ENCODE results near the gene ETNK1. TPM values are rescaled to one million over a fixed set of nuclear protein-coding genes. Genes with fewer than 3 reads are reported as not detected.
"Not testable (repeated sequence)": the region's sequence is repeated elsewhere in the genome, so short reads cannot be mapped to it uniquely, and the experiment has no call there.

ETNK1 gene
- total RNA-seq, 1 donor from 2014 or later: 82.4 TPM

DNA sequence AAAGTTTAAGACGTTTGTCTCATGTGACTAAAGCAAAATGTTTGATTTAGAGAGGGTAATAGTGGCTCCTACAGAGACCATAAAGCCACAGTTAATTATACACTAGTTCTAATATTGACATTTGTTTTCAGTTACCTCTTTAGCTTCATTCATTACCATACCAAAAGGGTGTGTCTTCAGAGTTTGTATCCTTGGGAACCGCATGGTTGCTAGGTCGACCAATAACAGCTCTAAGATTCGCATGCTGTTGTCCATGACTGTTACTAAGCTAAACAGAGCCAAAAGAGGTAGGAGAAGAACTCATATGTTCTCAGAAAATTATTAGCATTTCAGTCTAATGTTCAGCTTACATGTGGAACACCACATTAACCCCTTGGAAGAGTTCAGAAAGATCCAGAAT is 36.2 kb upstream of the ETNK1 start:
- H3K27me3 ChIP-seq (ENCODE audit: low read depth): no peaks in the 10 kb centered on the region
- H3K9me3 ChIP-seq: no peaks in the 10 kb centered on the region
- no peak overlapping the region for H3K27ac ChIP-seq
- H3K4me1 ChIP-seq: no peaks in the 10 kb centered on the region
- ATAC-seq (peak; percentile 80 to 90), DNase-seq (no peak)
- H3K36me3 ChIP-seq: no peaks in the 10 kb centered on the region
- H3K4me3 ChIP-seq: no peak overlapping the region
- TF ChIP-seq, protein P1, sequence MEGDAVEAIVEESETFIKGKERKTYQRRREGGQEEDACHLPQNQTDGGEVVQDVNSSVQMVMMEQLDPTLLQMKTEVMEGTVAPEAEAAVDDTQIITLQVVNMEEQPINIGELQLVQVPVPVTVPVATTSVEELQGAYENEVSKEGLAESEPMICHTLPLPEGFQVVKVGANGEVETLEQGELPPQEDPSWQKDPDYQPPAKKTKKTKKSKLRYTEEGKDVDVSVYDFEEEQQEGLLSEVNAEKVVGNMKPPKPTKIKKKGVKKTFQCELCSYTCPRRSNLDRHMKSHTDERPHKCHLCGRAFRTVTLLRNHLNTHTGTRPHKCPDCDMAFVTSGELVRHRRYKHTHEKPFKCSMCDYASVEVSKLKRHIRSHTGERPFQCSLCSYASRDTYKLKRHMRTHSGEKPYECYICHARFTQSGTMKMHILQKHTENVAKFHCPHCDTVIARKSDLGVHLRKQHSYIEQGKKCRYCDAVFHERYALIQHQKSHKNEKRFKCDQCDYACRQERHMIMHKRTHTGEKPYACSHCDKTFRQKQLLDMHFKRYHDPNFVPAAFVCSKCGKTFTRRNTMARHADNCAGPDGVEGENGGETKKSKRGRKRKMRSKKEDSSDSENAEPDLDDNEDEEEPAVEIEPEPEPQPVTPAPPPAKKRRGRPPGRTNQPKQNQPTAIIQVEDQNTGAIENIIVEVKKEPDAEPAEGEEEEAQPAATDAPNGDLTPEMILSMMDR (IDR thresholded peaks at IDR 0.05): no peak
- intact Hi-C loops (cut with DNase I): no loop called here

DNA sequence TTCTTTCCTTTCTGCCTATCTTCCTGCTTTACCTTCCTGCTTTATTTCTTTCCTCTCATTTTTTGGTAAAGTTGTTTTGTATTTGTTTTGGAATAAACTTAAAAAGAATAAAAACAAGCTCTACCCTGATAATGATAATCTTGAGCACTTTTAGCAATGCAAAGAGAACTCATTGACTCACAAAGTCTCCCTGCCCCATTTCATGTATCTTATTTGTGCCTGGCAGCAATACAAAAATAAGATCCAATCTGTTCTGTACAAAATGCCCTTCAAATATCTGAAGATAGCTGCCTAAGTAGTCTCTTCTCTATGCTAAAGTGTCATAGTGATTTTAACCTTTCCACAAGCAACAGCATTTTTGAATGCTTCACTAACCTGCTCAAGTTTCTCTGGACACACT is 31.1 kb upstream of the ETNK1 start:
- no peak overlapping the region for H3K27ac ChIP-seq
- no peak for DNase-seq
- H3K36me3 ChIP-seq: no peaks in the 10 kb centered on the region
- no peaks in the 10 kb centered on the region for H3K27me3 ChIP-seq (ENCODE audit: low read depth)
- TF ChIP-seq, protein P1 (IDR thresholded peaks at IDR 0.05): no peak
- no peaks in the 10 kb centered on the region for H3K4me1 ChIP-seq
- no peaks in the 10 kb centered on the region for H3K9me3 ChIP-seq
- no peak overlapping the region for H3K4me3 ChIP-seq
- no peak for ATAC-seq
- intact Hi-C loops (cut with DNase I): no loop called here

DNA sequence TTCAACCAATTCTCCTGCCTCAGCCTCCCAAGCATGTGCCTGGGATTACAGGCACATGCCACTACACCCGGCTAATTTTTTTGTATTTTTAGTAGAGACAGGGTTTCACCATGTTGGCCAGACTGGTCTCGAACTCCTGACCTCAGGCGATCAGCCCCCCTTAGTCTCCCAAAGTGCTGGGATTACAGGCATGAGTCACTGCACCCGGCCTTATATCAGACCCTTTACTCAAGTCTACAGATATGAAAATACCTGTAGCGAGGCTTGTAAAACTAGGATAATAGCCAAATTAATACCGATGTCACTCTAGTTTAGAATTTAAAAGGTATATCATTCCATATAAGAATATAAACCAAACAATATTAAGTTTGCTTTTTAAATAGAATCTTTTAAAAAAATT is 27.4 kb upstream of the ETNK1 start:
- H3K27me3 ChIP-seq (ENCODE audit: low read depth); H3K9me3 ChIP-seq; ATAC-seq; H3K36me3 ChIP-seq; H3K4me3 ChIP-seq; H3K27ac ChIP-seq; DNase-seq; H3K4me1 ChIP-seq; intact Hi-C loops (cut with DNase I): not testable (repeated sequence)

DNA sequence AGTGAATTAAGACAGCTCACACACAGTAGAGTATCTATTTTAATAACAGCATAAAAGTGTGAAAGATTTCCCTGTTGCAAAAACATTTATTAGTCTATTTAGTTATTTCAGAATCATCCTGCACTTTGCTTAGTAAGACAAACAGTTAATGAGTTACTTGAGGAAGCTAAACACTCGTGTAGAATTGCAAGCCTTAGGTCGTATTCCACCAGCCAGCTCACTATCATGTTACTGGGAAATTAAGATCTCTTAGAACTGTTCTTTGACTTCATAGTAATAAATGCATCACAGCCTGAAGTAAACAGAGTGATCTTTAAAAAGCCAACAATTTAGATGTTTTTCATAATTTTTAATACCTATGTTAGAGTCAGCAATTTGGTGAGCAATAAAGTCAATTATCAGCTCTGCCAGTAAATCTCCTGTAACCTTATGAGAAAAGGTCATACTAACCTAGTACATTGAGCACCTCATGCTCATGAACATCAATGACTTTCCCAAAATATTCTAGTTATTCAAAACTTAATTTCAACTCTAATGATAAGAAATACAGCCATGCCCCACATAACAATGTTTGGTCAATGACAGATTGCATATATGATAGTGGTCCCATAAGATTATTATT is 26.7 kb upstream of the ETNK1 start:
- TF ChIP-seq, protein P1 (IDR thresholded peaks at IDR 0.05): no peak
- Histone ChIP-seq H3K36me3 (no peaks in the 10 kb centered on the region), H3K9me3 (no peaks in the 10 kb centered on the region), H3K27ac (no peak overlapping the region), H3K27me3 (ENCODE audit: low read depth) (no peaks in the 10 kb centered on the region), H3K4me3 (no peak overlapping the region), H3K4me1 (no peaks in the 10 kb centered on the region)
- intact Hi-C loops (cut with DNase I): no loop called here
- no peak for ATAC-seq
- no peak for DNase-seq

DNA sequence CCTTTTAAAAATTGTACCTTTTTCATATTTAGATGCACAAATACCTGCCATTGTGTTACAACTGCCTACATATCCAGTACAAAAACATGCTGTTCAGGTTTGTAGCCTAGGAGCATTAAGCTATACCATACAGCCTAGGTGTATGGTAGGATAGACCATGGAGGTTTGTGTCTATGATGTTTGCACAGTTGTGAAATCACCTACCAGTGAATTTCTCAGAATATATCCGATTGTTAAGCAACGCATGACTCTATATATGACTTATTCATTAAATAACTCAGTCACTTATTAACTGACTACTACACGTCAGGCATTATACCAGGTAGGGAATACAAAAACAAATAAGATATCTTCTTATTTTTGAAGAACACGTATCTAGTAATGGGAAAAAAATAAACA is 26.2 kb upstream of the ETNK1 start:
- TF ChIP-seq, protein P1 (IDR thresholded peaks at IDR 0.05): no peak
- DNase-seq (no peak), ATAC-seq (no peak)
- no peaks in the 10 kb centered on the region for H3K9me3 ChIP-seq
- intact Hi-C loops (cut with DNase I): no loop called here
- H3K36me3 ChIP-seq: no peaks in the 10 kb centered on the region
- H3K27ac ChIP-seq: no peak overlapping the region
- no peaks in the 10 kb centered on the region for H3K27me3 ChIP-seq (ENCODE audit: low read depth)
- no peaks in the 10 kb centered on the region for H3K4me1 ChIP-seq
- H3K4me3 ChIP-seq: no peak overlapping the region

DNA sequence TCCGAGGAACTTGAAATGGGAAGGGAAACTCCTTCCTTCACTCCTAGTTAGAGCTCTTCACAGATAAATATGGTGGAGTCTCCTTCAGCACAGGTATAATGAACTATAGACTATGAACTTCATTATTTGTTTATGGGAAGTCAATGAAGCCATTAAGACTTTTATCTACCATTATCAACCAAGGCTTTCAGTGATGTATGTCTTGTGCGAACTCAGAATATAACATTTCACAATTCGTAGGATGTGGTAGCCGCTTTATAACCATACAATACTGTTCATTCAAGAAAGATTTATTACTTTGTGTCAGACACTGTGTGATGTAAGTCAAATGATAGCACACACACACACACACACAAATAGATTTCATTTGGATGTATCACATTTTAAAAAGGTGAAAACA is 24.8 kb upstream of the ETNK1 start:
- H3K36me3 ChIP-seq: no peaks in the 10 kb centered on the region
- no peak overlapping the region for H3K27ac ChIP-seq
- no peaks in the 10 kb centered on the region for H3K9me3 ChIP-seq
- no peaks in the 10 kb centered on the region for H3K27me3 ChIP-seq (ENCODE audit: low read depth)
- H3K4me1 ChIP-seq: no peaks in the 10 kb centered on the region
- no peak for ATAC-seq
- no peak overlapping the region for H3K4me3 ChIP-seq
- TF ChIP-seq, protein P1 (IDR thresholded peaks at IDR 0.05): no peak
- DNase-seq: no peak
- intact Hi-C loops (cut with DNase I): no loop called here

Data from lower lobe of right lung (tissue), 2 donors.